Colonic mucosa (tissue), 4 donors: Measurements from ENCODE around the gene SCUBE1. TPM values are rescaled to one million over a fixed set of nuclear protein-coding genes. Genes with fewer than 3 reads are reported as not detected.

Experiments used
- DNase-seq: peaks from one replicate; pipeline ENCODE4 v3.0.0-alpha.2; 2020
- H3K27ac ChIP-seq: fragments of 200-600 bp; one replicate; pipeline ENCODE4 v1.8.0; 2021
- H3K27me3 ChIP-seq: fragments of 200-600 bp; one replicate; pipeline ENCODE4 v1.8.0; 2021
- H3K36me3 ChIP-seq: fragments of 200-600 bp; one replicate; pipeline ENCODE4 v1.8.0; 2021
- H3K4me1 ChIP-seq: fragments of 200-600 bp; one replicate; pipeline ENCODE4 v1.8.0; 2021; ENCODE audit warnings: mild to moderate bottlenecking
- H3K4me3 ChIP-seq: fragments of 200-600 bp; one replicate; pipeline ENCODE4 v1.8.0; 2021
- H3K9ac ChIP-seq, 2 donors: one replicate each; pipeline ENCODE4 v1.7.0; 2013; ENCODE audit warnings: control low read depth in 2 of 2, low read depth in 2 of 2, low read length in 2 of 2
- H3K9me3 ChIP-seq: fragments of 200-600 bp; one replicate; pipeline ENCODE4 v1.8.0; 2021
- intact Hi-C: fragments of 100-400 bp; cut with DNase I; formaldehyde crosslinking; loops from one replicate; pipeline ENCODE4 v1.14.1; 2022
- total RNA-seq, 2 donors: library from RNA; stranded (reverse); fragmentation: NEBNext Ultra II Directional in 1 of 2; extraction: Animal tissue kit (Norgen Biotek cat#: 25700) in 1 of 2; gene quantifications; one replicate each; pipeline ENCODE4 v1.2.1, GENCODE V29; 2021
- TF ChIP-seq, protein P1 (sequence below): fragments of 200-600 bp; IDR thresholded peaks from one replicate; pipeline ENCODE4 v1.8.0; 2022; ENCODE audit warnings: antibody characterized with exemption, mild to moderate bottlenecking
- donor health status: healthy.
- donor health status: DM: no; HTN: no; CAD: no.
- donor health status: DM: no; HTN: no; CAD: no.

The SCUBE1 gene
- total RNA-seq, 2 donors from 2014 or later: 1.7 to 5.6 TPM

DNA sequence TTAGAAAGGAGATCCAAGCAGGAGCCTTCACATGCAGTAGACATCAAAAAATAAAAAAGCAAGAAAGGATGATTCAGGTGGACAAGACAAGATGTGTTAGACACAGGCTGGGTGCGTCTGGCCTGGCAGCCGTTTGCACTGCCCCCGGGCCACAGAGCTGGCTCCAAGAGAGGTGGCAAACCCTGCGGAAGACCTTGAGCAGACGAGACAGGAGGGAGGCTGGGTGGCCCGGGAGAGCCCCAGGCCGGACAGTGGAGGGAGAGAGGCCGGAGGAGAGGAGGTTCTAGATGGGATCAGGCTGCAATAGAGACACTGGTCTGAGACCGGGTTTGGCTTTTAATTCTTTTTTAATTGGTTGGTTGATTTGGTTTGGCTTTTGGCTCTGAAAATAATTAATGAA is 86.6 kb downstream of the SCUBE1 start:
- H3K36me3 ChIP-seq: no peaks in the 10 kb centered on the region
- no peak overlapping the region for H3K27ac ChIP-seq
- intact Hi-C loops: no loop called here
- H3K9me3 ChIP-seq: no peaks in the 10 kb centered on the region
- DNase-seq: no peak
- no peaks in the 10 kb centered on the region for H3K27me3 ChIP-seq
- H3K4me3 ChIP-seq: no peak overlapping the region
- H3K4me1 ChIP-seq: no peaks in the 10 kb centered on the region
- TF ChIP-seq, protein P1, sequence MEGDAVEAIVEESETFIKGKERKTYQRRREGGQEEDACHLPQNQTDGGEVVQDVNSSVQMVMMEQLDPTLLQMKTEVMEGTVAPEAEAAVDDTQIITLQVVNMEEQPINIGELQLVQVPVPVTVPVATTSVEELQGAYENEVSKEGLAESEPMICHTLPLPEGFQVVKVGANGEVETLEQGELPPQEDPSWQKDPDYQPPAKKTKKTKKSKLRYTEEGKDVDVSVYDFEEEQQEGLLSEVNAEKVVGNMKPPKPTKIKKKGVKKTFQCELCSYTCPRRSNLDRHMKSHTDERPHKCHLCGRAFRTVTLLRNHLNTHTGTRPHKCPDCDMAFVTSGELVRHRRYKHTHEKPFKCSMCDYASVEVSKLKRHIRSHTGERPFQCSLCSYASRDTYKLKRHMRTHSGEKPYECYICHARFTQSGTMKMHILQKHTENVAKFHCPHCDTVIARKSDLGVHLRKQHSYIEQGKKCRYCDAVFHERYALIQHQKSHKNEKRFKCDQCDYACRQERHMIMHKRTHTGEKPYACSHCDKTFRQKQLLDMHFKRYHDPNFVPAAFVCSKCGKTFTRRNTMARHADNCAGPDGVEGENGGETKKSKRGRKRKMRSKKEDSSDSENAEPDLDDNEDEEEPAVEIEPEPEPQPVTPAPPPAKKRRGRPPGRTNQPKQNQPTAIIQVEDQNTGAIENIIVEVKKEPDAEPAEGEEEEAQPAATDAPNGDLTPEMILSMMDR: no peak
- no peak overlapping the region for H3K9ac ChIP-seq

DNA sequence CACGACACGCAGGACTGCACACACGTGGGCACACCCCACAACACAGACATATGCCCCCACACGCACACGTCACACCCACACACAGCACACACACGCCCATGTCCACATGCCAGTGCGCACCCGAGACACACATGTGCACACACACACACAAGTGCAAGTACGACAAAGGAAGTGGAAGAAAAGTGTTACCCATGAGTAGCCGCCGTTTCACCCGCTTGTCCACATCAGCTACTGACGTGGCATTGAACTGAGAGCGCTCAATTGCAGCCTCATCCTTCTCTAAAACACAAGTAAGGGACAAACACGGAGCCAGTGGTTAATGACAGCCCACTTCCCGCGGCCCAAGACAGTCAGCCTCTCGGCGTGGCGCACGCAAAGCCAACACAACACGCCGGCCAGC is 87.9 kb downstream of the SCUBE1 start:
- Histone ChIP-seq H3K4me1 (no peaks in the 10 kb centered on the region), H3K27me3 (no peaks in the 10 kb centered on the region), H3K9me3 (no peaks in the 10 kb centered on the region), H3K27ac (no peak overlapping the region), H3K9ac (no peak overlapping the region), H3K36me3 (no peaks in the 10 kb centered on the region), H3K4me3 (no peak overlapping the region)
- no peak for DNase-seq
- intact Hi-C loops: no loop called here
- TF ChIP-seq, protein P1: no peak

DNA sequence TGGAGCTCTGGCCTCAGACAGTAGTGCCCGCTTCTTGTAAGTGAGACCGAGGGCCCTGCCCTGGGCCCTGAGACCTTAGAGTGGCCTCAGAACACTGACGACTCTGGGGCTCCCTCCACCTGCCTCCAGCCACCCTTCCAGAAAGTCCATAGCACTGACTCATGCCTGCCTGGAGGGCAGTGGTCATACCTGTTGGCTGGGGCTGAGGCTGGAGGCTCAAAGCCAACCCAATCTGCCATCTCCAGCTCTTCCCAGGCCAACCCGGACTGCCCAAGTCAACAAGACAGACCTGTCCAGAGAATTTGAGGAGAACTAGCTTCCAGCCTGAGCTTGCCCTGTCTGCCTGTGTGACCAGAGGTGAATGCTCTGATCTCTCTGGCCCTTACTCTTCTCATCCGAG is 89.3 kb downstream of the SCUBE1 start:
- H3K9ac ChIP-seq: no peak overlapping the region
- DNase-seq: no peak

DNA sequence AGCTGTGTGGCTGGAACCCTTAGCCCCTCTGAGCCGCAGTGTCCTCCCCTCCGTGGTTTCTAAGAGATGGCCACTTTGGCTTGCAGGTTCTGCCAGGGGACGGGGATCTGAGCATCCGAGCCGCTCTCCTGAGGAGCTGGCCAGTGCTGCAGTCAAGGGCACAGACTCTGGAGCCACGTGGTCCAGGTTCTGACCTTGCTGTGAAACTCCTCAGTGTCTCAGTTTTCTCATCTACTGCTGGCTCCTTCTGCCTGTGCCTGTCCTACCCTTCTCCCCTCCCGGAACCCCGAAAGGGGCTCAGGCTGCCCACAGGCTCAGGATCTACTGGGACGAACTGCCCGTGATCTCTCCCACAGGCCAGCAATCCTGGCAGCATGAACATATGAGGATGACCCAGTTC is 90.9 kb downstream of the SCUBE1 start:
- Histone ChIP-seq H3K27me3 (no peaks in the 10 kb centered on the region), H3K9me3 (no peaks in the 10 kb centered on the region), H3K9ac (no peak overlapping the region), H3K4me1 (no peaks in the 10 kb centered on the region), H3K4me3 (no peak overlapping the region), H3K27ac (no peak overlapping the region), H3K36me3 (no peaks in the 10 kb centered on the region)
- intact Hi-C loops: no loop called here
- DNase-seq: no peak
- TF ChIP-seq, protein P1: no peak

More for the DNA sequence above, 89.3 kb downstream of the SCUBE1 start:
- H3K4me3 ChIP-seq: no peak overlapping the region
- H3K36me3 ChIP-seq: no peaks in the 10 kb centered on the region
- no peaks in the 10 kb centered on the region for H3K27me3 ChIP-seq
- intact Hi-C loops: no loop called here
- H3K4me1 ChIP-seq: no peaks in the 10 kb centered on the region
- TF ChIP-seq, protein P1: no peak
- no peaks in the 10 kb centered on the region for H3K9me3 ChIP-seq
- no peak overlapping the region for H3K27ac ChIP-seq

DNA sequence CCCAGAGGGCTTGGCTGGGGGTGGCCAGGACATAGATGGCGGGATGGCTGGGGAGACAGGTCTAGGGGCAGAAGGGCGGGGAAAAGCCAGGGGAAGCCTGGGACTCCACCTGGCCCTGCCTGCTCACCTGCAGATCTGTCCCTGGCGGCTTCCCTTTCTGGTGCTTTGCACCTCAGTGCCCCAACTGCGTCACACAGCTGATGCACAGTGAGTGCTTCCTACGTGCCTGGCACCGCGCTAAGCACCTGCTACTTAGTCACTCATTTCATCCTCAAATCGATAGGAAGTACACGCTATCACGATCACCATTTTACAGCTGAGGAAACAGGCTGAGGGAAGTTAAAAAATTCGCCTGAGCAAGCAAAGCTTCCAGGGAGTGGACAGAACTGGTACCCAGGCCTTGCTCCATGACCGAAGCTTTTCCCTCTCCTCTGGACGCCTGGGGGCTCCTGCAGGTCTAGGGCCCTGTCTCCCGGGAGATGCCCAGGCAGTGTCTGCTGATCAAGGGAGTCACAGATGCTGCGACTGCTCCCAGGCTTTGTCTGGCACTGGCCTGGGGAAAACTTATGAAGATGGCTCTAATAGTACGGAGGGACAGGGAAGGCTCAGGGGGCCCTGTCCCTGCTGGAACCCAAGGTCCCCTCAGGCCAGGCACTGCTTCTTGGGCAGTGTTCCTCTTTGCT is 93.2 kb downstream of the SCUBE1 start:
- Histone ChIP-seq H3K9ac (no peak overlapping the region), H3K4me3 (no peak overlapping the region), H3K36me3 (no peaks in the 10 kb centered on the region), H3K27ac (no peak overlapping the region), H3K9me3 (no peaks in the 10 kb centered on the region), H3K27me3 (no peaks in the 10 kb centered on the region), H3K4me1 (no peaks in the 10 kb centered on the region)
- TF ChIP-seq, protein P1: no peak
- no peak for DNase-seq
- intact Hi-C loops: no loop called here
